ENCODE data around the gene SHC2.

The SHC2 gene

DNA sequence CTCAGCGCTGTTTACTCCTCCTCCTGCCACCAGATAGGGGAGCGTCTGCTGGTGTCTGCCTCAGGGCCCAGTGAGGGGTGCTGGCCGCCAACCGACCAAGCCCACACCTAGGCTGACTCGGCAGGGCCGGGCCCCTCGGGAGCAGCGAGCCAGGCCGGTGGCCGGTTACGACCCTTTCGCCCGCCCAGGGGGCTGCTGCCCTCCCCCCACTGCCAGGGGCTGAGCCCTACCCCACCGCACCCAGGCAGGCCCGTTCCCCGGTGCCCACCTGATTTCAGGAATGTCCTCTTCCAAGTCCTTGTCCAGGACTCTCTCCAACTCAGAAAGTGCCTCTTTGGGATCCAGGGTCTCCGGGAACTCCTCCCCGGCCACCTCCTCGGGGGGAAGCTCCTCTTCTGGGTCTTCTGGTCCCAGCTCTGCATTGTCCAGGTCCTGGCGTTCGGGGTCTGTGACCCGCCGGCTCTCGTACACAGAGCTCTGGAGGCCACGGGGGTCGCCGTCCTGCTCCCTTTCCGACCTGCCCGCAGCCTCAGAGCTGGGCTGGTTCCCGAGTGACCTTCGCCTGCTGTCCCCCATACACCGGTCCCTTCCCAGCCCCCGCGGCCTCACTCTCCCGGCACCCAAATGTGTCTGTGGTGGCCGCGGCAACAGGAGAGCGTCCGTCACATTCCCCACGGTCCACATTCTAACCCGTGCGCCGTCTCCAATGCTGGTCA is 85.3 kb downstream of the SHC2 start:
- Histone ChIP-seq H3K4me1 (ENCODE audit: control insufficient read depth, low read depth, low read length) (no peaks in the 10 kb centered on the region), H3K27me3 (ENCODE audit: control insufficient read depth, insufficient read depth, low read length) (no peaks in the 10 kb centered on the region), H3K9me3 (ENCODE audit: control insufficient read depth, low read depth, low read length) (no peaks in the 10 kb centered on the region), H3K4me3 (ENCODE audit: low read length) (no peak overlapping the region), H3K27ac (ENCODE audit: low read length) (no peak overlapping the region), H3K36me3 (ENCODE audit: control insufficient read depth, low read depth, low read length) (no peaks in the 10 kb centered on the region), H3K9ac (ENCODE audit: low read length) (no peak overlapping the region)

DNA sequence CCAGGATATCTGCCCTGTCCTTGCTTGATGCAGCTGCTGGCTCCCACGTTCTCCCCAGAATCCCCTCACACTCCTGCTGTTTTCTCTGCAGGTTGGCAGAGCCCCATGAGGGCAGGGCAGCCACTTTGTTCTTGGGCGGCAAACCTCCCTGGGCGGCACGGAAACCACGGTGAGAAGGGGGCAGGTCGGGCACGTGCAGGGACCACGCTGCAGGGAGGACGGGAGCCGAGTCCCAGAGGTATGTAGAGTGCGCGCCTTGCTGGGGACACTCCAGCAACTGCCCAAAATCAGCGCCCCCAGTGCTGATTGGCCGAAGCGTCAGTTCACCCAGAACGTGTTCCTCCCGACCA is 86.0 kb downstream of the SHC2 start:
- Histone ChIP-seq H3K4me1 (ENCODE audit: control insufficient read depth, low read depth, low read length) (no peaks in the 10 kb centered on the region), H3K27ac (ENCODE audit: low read length) (no peak overlapping the region), H3K9ac (ENCODE audit: low read length) (no peak overlapping the region), H3K36me3 (ENCODE audit: control insufficient read depth, low read depth, low read length) (no peaks in the 10 kb centered on the region), H3K4me3 (ENCODE audit: low read length) (no peak overlapping the region), H3K27me3 (ENCODE audit: control insufficient read depth, insufficient read depth, low read length) (no peaks in the 10 kb centered on the region), H3K9me3 (ENCODE audit: control insufficient read depth, low read depth, low read length) (no peaks in the 10 kb centered on the region)

- H3K36me3 ChIP-seq (ENCODE audit: control insufficient read depth, low read depth, low read length): no peaks in the 10 kb centered on the region
- H3K4me3 ChIP-seq (ENCODE audit: low read length): no peak overlapping the region
- H3K9ac ChIP-seq (ENCODE audit: low read length): no peak overlapping the region
- H3K9me3 ChIP-seq (ENCODE audit: control insufficient read depth, low read depth, low read length): no peaks in the 10 kb centered on the region
- H3K4me1 ChIP-seq (ENCODE audit: control insufficient read depth, low read depth, low read length): no peaks in the 10 kb centered on the region
- H3K27ac ChIP-seq (ENCODE audit: low read length): no peak overlapping the region
- H3K27me3 ChIP-seq (ENCODE audit: control insufficient read depth, insufficient read depth, low read length): no peaks in the 10 kb centered on the region
Observed at GRCh38 chr19:374183-374885, 86.5 kb downstream of the SHC2 start.

- H3K36me3 ChIP-seq (ENCODE audit: control insufficient read depth, low read depth, low read length): no peaks in the 10 kb centered on the region
- no peaks in the 10 kb centered on the region for H3K4me1 ChIP-seq (ENCODE audit: control insufficient read depth, low read depth, low read length)
- H3K4me3 ChIP-seq (ENCODE audit: low read length): no peak overlapping the region
- H3K27ac ChIP-seq (ENCODE audit: low read length): no peak overlapping the region
- H3K27me3 ChIP-seq (ENCODE audit: control insufficient read depth, insufficient read depth, low read length): no peaks in the 10 kb centered on the region
- no peaks in the 10 kb centered on the region for H3K9me3 ChIP-seq (ENCODE audit: control insufficient read depth, low read depth, low read length)
- no peak overlapping the region for H3K9ac ChIP-seq (ENCODE audit: low read length)
Observed at GRCh38 chr19:373391-374182, 87.2 kb downstream of the SHC2 start.

- H3K36me3 ChIP-seq (ENCODE audit: control insufficient read depth, low read depth, low read length): no peaks in the 10 kb centered on the region
- H3K4me3 ChIP-seq (ENCODE audit: low read length): no peak overlapping the region
- H3K9ac ChIP-seq (ENCODE audit: low read length): no peak overlapping the region
- H3K4me1 ChIP-seq (ENCODE audit: control insufficient read depth, low read depth, low read length): no peaks in the 10 kb centered on the region
- H3K9me3 ChIP-seq (ENCODE audit: control insufficient read depth, low read depth, low read length): no peaks in the 10 kb centered on the region
- no peaks in the 10 kb centered on the region for H3K27me3 ChIP-seq (ENCODE audit: control insufficient read depth, insufficient read depth, low read length)
- no peak overlapping the region for H3K27ac ChIP-seq (ENCODE audit: low read length)
Observed at GRCh38 chr19:372306-372890, 88.4 kb downstream of the SHC2 start.

GRCh38 chr19:371501-372168 is 89.2 kb downstream of the SHC2 start:
- Histone ChIP-seq H3K4me3 (ENCODE audit: low read length) (no peak overlapping the region), H3K36me3 (ENCODE audit: control insufficient read depth, low read depth, low read length) (no peaks in the 10 kb centered on the region), H3K9me3 (ENCODE audit: control insufficient read depth, low read depth, low read length) (no peaks in the 10 kb centered on the region), H3K27me3 (ENCODE audit: control insufficient read depth, insufficient read depth, low read length) (no peaks in the 10 kb centered on the region), H3K27ac (ENCODE audit: low read length) (no peak overlapping the region), H3K9ac (ENCODE audit: low read length) (no peak overlapping the region), H3K4me1 (ENCODE audit: control insufficient read depth, low read depth, low read length) (no peaks in the 10 kb centered on the region)

- no peaks in the 10 kb centered on the region for H3K4me1 ChIP-seq (ENCODE audit: control insufficient read depth, low read depth, low read length)
- no peaks in the 10 kb centered on the region for H3K36me3 ChIP-seq (ENCODE audit: control insufficient read depth, low read depth, low read length)
- no peak overlapping the region for H3K4me3 ChIP-seq (ENCODE audit: low read length)
- no peaks in the 10 kb centered on the region for H3K27me3 ChIP-seq (ENCODE audit: control insufficient read depth, insufficient read depth, low read length)
- H3K9ac ChIP-seq (ENCODE audit: low read length): no peak overlapping the region
- H3K9me3 ChIP-seq (ENCODE audit: control insufficient read depth, low read depth, low read length): no peaks in the 10 kb centered on the region
- H3K27ac ChIP-seq (ENCODE audit: low read length): no peak overlapping the region
Observed at GRCh38 chr19:370641-371330, 90.0 kb downstream of the SHC2 start.

GRCh38 chr19:369876-370275 is 91.0 kb downstream of the SHC2 start:
- H3K27ac ChIP-seq (ENCODE audit: low read length): no peak overlapping the region
- H3K4me1 ChIP-seq (ENCODE audit: control insufficient read depth, low read depth, low read length): no peaks in the 10 kb centered on the region
- no peaks in the 10 kb centered on the region for H3K9me3 ChIP-seq (ENCODE audit: control insufficient read depth, low read depth, low read length)
- H3K9ac ChIP-seq (ENCODE audit: low read length): no peak overlapping the region
- H3K27me3 ChIP-seq (ENCODE audit: control insufficient read depth, insufficient read depth, low read length): no peaks in the 10 kb centered on the region
- no peak overlapping the region for H3K4me3 ChIP-seq (ENCODE audit: low read length)
- H3K36me3 ChIP-seq (ENCODE audit: control insufficient read depth, low read depth, low read length): no peaks in the 10 kb centered on the region

- H3K4me1 ChIP-seq (ENCODE audit: control insufficient read depth, low read depth, low read length): no peaks in the 10 kb centered on the region
- no peak overlapping the region for H3K9ac ChIP-seq (ENCODE audit: low read length)
- H3K9me3 ChIP-seq (ENCODE audit: control insufficient read depth, low read depth, low read length): no peaks in the 10 kb centered on the region
- no peak overlapping the region for H3K4me3 ChIP-seq (ENCODE audit: low read length)
- no peaks in the 10 kb centered on the region for H3K36me3 ChIP-seq (ENCODE audit: control insufficient read depth, low read depth, low read length)
- H3K27me3 ChIP-seq (ENCODE audit: control insufficient read depth, insufficient read depth, low read length): no peaks in the 10 kb centered on the region
- H3K27ac ChIP-seq (ENCODE audit: low read length): no peak overlapping the region
Observed at GRCh38 chr19:369256-369655, 91.6 kb downstream of the SHC2 start.

DNA sequence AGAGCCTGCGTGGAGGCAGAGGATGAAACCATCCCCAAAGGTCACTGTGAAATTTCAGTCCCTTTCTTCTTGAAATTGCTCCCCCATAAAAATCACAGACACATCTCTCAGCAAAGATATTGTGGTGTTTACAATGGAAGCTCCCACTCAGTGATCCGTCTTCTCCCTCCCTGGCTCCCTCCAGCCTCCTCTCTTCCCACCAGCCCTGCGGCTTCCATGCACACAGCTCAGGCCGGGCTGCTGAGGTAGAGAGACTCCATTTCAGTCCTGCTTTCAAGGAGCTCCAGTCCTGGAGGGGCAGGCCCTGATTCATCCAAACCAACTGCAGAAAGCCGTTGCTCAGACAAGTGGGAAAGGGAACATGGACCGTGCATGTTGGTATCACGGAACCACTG is 92.2 kb downstream of the SHC2 start:
- no peak overlapping the region for H3K9ac ChIP-seq (ENCODE audit: low read length)
- H3K9me3 ChIP-seq (ENCODE audit: control insufficient read depth, low read depth, low read length): no peaks in the 10 kb centered on the region
- no peaks in the 10 kb centered on the region for H3K36me3 ChIP-seq (ENCODE audit: control insufficient read depth, low read depth, low read length)
- no peak overlapping the region for H3K4me3 ChIP-seq (ENCODE audit: low read length)
- no peaks in the 10 kb centered on the region for H3K27me3 ChIP-seq (ENCODE audit: control insufficient read depth, insufficient read depth, low read length)
- no peak overlapping the region for H3K27ac ChIP-seq (ENCODE audit: low read length)
- no peaks in the 10 kb centered on the region for H3K4me1 ChIP-seq (ENCODE audit: control insufficient read depth, low read depth, low read length)
